WI38 (cell line): ENCODE results near the gene PGAP6.
"Not testable (repeated sequence)": the region's sequence is repeated elsewhere in the genome, so short reads cannot be mapped to it uniquely, and the experiment has no call there.

Experiments used
- H3K4me3 ChIP-seq: 2 replicates; pipeline ENCODE4 v1.5.1; 2011; ENCODE audit warnings: low read depth, mild to moderate bottlenecking, control low read depth, low read length
- TF ChIP-seq, protein P1 (sequence below): IDR thresholded peaks from 2 replicates; pipeline ENCODE4 v1.5.1; 2012; ENCODE audit warnings: low read depth, mild to moderate bottlenecking, control low read depth, low read length

The PGAP6 gene

DNA sequence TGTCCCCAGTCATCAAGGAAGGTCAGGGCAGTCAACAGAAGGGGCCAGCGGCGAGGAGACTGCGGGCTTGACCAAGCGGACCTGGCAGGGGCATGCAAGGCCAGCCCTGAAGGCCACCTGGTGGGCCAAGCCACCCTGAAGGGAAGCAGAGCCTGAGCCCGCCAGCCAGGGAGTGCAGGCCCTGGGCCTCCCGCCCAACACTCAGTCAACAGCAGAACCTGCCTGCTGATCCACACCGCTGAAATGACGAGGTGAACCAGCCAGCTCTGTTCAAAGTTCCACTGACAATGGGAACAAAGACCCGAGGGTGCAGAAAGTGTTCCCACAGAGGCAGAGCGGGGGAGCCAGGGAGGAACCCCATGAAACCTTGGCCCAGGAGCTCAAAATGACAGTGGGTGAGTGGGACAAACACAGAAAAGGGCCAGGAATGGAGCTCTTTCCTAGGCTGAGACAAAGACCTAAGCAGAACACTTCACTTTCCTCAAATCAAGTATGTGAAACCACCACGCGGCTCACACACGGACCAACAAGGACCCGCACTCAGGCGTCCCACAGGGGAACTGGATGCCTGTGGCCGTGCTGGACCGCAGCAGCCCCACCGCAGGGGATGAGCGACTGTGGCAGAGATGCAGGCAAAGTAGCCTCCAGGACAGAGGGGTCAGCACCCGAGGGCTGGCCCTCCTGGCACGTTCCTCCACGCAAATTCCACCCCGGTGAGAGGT lies 41.2 kb downstream of the PGAP6 start:
- TF ChIP-seq, protein P1, sequence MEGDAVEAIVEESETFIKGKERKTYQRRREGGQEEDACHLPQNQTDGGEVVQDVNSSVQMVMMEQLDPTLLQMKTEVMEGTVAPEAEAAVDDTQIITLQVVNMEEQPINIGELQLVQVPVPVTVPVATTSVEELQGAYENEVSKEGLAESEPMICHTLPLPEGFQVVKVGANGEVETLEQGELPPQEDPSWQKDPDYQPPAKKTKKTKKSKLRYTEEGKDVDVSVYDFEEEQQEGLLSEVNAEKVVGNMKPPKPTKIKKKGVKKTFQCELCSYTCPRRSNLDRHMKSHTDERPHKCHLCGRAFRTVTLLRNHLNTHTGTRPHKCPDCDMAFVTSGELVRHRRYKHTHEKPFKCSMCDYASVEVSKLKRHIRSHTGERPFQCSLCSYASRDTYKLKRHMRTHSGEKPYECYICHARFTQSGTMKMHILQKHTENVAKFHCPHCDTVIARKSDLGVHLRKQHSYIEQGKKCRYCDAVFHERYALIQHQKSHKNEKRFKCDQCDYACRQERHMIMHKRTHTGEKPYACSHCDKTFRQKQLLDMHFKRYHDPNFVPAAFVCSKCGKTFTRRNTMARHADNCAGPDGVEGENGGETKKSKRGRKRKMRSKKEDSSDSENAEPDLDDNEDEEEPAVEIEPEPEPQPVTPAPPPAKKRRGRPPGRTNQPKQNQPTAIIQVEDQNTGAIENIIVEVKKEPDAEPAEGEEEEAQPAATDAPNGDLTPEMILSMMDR, result no peak
- H3K4me3 ChIP-seq, result no peak overlapping the region

DNA sequence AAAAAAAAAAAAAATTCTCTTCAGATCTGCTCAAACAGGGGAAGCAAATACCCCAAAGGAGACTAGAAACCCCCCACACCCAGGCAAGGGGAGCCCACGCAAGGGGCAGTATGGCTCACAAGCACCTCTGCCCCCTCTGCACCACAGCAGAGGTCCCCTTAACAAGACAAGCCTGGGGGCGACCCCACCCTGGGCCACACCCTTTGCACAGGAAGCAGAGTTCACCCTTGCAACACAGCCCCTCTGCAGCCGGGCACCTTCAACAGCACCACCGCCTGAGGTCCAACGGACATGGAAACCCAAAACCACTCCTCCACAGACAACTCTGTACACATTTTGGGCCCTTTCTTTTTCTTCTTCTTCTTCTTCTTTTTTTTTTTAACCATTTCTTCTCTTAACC lies 42.1 kb downstream of the PGAP6 start:
- TF ChIP-seq, protein P1, result no peak
- H3K4me3 ChIP-seq, result no peak overlapping the region

DNA sequence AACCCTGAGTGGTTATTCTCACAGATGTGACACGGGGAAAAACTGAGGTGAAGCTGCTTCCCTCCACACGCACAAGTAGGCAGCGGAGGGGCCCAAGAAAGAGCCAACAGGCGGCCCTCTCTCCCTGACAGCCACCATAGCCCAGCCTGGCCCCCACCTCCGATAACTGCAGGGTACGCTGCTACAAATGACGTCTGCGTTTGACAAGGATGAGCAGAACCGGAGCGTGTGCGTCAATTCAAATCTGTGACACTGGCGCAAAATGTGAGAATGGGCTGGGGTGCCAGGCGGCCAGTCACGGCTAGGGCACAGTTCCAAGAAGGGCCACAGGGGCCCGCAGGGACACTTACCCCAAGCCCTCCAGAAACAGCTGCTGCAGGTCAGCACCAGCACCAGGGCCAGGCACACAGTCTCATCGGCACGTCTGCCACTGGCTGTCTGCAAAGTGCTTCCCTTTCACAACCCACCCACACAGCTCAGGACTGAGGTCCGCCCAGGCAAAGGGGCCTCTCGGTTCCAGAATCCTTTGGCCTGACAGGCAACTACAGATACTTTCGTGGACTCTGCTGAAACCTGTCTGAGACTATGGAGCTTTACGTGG lies 43.7 kb downstream of the PGAP6 start:
- H3K4me3 ChIP-seq, result no peak overlapping the region
- TF ChIP-seq, protein P1, result no peak

DNA sequence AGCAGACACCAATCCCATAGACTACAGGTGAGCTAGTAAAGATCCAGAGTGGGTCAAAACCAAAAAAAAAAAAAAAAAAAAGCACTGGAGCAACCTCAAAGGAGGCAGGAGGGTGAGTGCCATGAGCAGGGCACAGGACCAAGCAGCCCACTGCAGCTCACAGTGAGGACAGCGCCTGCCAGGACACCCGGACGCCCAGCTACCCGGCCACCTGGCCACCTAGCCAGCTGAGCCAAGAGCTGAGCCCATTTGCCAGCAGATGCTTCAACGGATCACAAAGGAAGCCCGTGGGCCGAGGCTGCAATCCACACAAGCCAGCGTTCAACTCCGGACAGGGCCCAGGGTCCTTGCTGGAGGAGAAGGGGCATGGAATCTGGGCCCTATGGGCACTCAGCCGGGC lies 44.3 kb downstream of the PGAP6 start:
- TF ChIP-seq, protein P1, result no peak
- H3K4me3 ChIP-seq, result no peak overlapping the region

DNA sequence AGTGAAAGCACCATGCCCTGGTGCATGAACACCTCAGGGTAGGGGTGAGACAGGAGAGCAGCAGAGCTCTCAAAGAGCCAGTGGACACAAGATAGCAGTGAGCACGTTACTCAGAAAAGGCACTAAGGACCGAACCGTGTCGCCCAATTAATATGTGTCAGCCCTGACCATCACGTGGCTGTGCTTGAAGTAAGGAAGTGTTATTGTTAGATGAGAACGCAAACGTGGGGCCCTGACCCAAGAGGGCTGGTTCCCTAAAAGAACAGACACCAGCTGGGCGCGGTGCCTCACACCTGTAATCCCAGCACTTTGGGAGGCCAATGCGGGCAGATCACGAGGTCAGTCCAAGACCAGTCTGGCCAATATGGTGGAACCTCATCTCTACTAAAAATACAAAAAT lies 45.5 kb downstream of the PGAP6 start:
- TF ChIP-seq, protein P1, result no peak
- H3K4me3 ChIP-seq, result no peak overlapping the region

DNA sequence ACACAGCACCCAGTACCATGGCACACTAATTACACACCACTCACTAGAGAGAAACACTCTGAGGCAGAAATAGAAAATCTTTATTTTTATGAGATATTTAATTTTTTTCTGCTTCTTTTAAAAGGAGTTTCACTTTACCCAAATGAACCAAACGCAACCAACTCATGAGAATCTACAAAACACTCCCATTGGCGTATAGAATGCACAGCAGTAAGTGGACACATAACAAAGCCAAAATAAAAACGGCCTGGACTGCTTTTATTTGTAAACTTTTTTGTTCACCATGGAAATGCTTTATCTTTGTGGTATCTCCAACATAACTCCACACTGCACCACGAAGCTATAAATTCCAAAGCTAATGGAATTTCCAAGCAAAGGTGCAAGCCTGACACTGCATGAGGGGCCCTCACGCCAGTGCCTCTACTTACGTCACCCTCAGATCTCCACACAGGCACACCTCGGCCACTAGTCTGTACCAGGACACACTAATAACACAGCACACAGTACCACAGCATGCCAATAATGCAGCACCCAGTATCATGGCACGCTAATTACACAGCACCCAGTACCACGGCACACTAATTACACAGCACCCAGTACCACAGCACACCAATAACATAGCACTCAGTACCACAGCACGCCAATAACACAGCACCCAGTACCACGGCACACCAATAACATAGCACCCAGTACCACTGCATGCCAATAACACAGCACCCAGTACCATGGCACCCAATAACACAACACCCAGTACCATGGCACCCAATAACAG lies 46.7 kb downstream of the PGAP6 start:
- H3K4me3 ChIP-seq, result not testable (repeated sequence)

DNA sequence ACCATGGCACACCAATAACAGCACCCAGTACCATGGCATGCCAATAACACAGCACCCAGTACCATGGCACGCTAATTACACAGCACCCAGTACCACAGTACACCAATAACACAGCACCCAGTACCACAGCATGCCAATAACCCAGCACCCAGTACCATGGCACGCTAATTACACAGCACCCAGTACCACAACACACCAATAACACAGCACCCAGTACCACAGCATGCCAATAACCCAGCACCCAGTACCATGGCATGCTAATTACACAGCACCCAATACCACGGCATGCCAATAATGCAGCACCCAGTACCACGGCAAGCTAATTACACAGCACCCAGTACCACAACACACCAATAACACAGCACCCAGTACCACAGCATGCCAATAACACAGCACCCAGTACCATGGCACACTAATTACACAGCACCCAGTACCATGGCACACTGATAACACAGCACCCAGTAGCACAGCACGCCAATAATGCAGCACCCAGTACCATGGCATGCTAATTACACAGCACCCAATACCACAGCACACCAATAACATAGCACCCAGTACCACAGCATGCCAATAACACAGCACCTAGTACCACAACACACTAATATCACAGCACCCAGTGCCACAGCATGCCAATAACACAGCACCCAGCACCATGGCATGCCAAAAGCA lies 47.5 kb downstream of the PGAP6 start:
- H3K4me3 ChIP-seq, result not testable (repeated sequence)

DNA sequence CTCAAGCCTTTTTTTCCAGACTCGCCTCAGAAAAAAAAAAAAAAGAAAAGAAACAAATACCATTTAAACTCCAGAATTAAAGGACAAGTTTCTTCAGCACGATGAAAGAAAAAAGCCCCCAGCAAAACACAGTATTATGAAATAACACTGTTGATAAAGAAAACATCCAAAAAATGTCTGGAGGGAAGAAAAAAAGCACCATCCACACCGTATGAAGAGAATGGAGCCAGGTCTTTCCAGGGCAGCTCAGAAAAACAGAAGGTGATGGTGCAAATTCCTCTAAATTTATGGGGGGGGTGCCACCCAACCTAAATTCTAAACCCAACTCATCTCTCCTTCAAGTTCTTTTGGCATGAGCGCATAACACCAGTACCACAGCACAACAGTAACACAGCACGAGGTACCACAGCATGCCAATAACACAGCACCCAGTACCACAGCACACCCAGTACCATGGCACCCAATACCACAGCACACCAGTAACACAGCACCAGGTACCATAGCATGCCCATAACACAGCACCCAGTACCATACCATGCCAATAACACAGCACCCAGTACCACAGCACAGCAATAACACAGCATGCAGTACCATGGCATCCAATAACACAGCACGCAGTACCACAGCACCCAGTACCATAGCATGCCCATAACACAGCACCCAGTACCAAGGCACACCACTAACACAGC lies 48.2 kb downstream of the PGAP6 start:
- TF ChIP-seq, protein P1, result no peak
- no peak overlapping the region for H3K4me3 ChIP-seq

DNA sequence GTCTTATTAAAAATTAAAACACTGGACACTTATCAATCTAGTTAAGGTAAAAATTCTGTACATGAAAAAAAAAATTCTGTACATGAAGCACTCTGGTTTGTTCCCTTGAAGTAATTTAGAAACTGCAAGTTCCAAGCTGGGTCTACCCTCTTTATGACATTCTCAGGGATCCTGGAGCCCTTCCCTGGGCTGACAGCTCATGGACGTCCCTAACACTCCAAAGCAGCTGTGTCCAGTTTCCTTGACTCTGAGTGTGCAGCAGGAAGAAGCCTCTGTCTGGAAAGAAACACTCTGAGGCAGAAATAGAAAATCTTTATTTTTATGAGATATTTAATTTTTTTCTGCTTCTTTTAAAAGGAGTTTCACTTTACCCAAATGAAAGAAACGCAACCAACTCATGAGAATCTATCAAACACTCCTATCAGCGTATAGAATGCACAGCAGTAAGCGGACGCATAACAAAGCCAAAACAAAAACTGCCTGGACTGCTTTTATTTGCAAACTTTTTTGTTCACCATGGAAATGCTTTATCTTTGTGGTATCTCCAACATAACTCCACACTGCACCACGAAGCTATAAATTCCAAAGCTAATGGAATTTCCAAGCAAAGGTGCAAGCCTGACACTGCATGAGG lies 50.5 kb downstream of the PGAP6 start:
- H3K4me3 ChIP-seq, result not testable (repeated sequence)
